Renal cortical epithelial cell (primary cell): ENCODE results near the gene KLHDC10. TPM values are rescaled to one million over a fixed set of nuclear protein-coding genes. Genes with fewer than 3 reads are reported as not detected.
A peak's percentile ranks its signal among the peaks of the same experiment; 100 is the strongest.
"Not testable (repeated sequence)": the region's sequence is repeated elsewhere in the genome, so short reads cannot be mapped to it uniquely, and the experiment has no call there.

Experiments used
- DNase-seq: peaks from one replicate; pipeline ENCODE4 v3.0.0-alpha.2; 2011; ENCODE audit warnings: low read depth
- total RNA-seq: library from RNA; depleted of rRNA; stranded (reverse); fragments of >200 nt; gene quantifications from 2 replicates; pipeline ENCODE4 v1.2.3, GENCODE V29; 2014

The KLHDC10 gene
- total RNA-seq: 26.4 and 48.8 TPM in 2 replicates

- DNase-seq: peak; percentile 97
Measured at GRCh38 chr7:130069978-130070860, at the start of gene KLHDC10. Gene KLHDC10, plus strand, starts transcription at chr7:130070534. Its CDS starts 110 bp downstream, at chr7:130070644.

GRCh38 chr7:130021105-130021834 is 49.1 kb upstream of the KLHDC10 start:
- DNase-seq: no peak

GRCh38 chr7:130022115-130022514 is 48.2 kb upstream of the KLHDC10 start:
- no peak for DNase-seq

- no peak for DNase-seq
Measured at GRCh38 chr7:130022623-130023175, 47.6 kb upstream of the KLHDC10 start.

GRCh38 chr7:130024390-130024789 is 45.9 kb upstream of the KLHDC10 start:
- DNase-seq: no peak

GRCh38 chr7:130032698-130033097 is 37.6 kb upstream of the KLHDC10 start:
- no peak for DNase-seq

- peak; percentile 18 for DNase-seq
Measured at GRCh38 chr7:130037703-130038102, 32.6 kb upstream of the KLHDC10 start.

GRCh38 chr7:130040576-130040975 is 29.8 kb upstream of the KLHDC10 start:
- DNase-seq: no peak

GRCh38 chr7:130047831-130048230 is 22.5 kb upstream of the KLHDC10 start:
- no peak for DNase-seq

GRCh38 chr7:130048906-130049305 is 21.4 kb upstream of the KLHDC10 start:
- DNase-seq: peak; percentile 73

- DNase-seq: not testable (repeated sequence)
Measured at GRCh38 chr7:130052250-130052649, 18.1 kb upstream of the KLHDC10 start.

GRCh38 chr7:130055198-130055597 is 15.1 kb upstream of the KLHDC10 start:
- DNase-seq: not testable (repeated sequence)

- DNase-seq: no peak
Measured at GRCh38 chr7:130062246-130062645, 8.1 kb upstream of the KLHDC10 start.

GRCh38 chr7:130063036-130063435 is 7.3 kb upstream of the KLHDC10 start:
- no peak for DNase-seq

GRCh38 chr7:130064580-130064926 is 5.8 kb upstream of the KLHDC10 start:
- not testable (repeated sequence) for DNase-seq

- DNase-seq: peak; percentile 66
Measured at GRCh38 chr7:130065500-130066152, 4.7 kb upstream of the KLHDC10 start.

GRCh38 chr7:130069179-130069977 is 956 bp upstream of the KLHDC10 start:
- DNase-seq: no peak

- DNase-seq: no peak
Measured at GRCh38 chr7:130070861-130071622, 708 bp downstream of the KLHDC10 start.

- peak; percentile 87 for DNase-seq
Measured at GRCh38 chr7:130071701-130072622, 1.6 kb downstream of the KLHDC10 start.
